ENCODE results near the gene CX3CL1.

CX3CL1 gene

DNA sequence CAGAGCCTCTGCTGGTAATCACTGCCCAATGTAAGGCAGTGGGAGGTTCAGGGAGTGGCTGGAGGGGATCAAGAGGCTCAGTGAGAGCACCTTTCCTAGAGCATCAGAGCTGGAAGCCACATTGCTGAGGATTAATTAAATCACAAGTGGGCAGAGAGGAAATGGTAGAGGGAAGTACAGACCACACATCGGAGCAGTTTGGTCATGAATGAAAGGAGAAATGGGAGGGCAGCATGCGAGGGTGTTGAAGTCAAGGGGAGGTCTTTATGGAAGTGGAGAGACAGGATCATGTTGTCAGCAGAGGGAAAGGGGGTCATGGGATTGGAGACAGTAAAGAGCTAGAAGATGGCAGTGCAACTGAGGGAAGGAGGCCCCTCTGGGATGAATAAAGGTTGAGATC, 34.6 kb downstream of the CX3CL1 start:
- TF ChIP-seq, protein P1, sequence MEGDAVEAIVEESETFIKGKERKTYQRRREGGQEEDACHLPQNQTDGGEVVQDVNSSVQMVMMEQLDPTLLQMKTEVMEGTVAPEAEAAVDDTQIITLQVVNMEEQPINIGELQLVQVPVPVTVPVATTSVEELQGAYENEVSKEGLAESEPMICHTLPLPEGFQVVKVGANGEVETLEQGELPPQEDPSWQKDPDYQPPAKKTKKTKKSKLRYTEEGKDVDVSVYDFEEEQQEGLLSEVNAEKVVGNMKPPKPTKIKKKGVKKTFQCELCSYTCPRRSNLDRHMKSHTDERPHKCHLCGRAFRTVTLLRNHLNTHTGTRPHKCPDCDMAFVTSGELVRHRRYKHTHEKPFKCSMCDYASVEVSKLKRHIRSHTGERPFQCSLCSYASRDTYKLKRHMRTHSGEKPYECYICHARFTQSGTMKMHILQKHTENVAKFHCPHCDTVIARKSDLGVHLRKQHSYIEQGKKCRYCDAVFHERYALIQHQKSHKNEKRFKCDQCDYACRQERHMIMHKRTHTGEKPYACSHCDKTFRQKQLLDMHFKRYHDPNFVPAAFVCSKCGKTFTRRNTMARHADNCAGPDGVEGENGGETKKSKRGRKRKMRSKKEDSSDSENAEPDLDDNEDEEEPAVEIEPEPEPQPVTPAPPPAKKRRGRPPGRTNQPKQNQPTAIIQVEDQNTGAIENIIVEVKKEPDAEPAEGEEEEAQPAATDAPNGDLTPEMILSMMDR (IDR thresholded peaks at IDR 0.05; ENCODE audit: control insufficient read depth, extremely low read depth, insufficient read depth) = no peak
- H3K4me3 ChIP-seq (ENCODE audit: low read depth, low read length) = no peak overlapping the region
- DNase-seq (ENCODE audit: low read depth) = no peak

DNA sequence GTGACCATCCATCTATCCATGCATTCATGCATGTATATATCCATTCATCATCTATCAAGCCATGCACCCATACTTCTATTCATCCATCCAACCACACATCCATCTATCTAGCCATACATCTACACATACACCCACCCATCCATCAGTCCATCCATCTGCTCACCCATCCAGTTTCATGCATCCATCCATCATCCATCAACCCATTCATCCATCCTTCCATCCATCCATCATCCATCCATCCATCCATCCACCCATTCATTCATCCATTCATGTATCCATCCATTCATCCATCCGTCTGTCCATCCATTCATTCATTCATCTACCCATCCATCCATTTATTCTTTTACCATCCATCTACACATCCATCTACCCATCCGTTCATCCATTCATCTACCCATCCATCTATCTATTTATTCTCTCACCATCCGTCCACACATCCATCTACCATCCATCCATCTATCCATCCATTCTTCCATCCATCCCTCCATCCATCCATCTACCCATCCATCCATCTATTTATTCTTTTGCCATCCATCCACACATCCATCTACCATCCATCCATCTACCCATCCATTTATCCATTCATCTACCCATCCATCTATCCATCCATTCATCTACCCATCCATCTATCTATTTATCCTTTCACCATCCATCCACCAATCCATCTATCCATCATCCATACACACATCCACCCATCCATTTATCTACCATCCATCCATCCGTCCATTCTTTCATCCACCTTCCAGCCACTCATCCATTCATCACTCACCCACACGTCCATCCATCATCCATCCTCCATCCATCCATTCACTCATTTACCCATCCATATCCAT, 35.4 kb downstream of the CX3CL1 start:
- DNase-seq (ENCODE audit: low read depth) = no peak
- no peak overlapping the region for H3K4me3 ChIP-seq (ENCODE audit: low read depth, low read length)
- TF ChIP-seq, protein P1 (IDR thresholded peaks at IDR 0.05; ENCODE audit: control insufficient read depth, extremely low read depth, insufficient read depth) = no peak

DNA sequence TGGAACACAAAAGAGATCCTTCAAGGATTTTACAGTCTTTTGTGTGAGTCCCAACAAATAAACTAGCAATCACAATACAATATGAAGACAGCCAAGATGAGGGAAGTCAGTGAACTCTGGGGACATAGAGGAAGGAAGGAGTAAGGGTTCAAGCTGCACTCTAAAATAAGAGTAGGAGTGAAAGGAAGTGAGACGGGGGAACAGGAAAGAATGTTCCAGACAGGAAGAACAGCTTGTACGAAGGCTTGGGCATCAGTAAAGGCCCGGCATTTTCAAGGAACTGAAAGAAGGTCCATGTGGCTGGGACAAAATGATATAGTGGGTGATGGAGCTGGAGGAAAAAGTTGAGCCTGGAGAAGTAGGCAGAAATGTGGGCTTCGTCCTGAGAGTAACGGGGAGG, 36.8 kb downstream of the CX3CL1 start:
- H3K4me3 ChIP-seq (ENCODE audit: low read depth, low read length) = no peak overlapping the region
- TF ChIP-seq, protein P1 (IDR thresholded peaks at IDR 0.05; ENCODE audit: control insufficient read depth, extremely low read depth, insufficient read depth) = no peak
- no peak for DNase-seq (ENCODE audit: low read depth)

DNA sequence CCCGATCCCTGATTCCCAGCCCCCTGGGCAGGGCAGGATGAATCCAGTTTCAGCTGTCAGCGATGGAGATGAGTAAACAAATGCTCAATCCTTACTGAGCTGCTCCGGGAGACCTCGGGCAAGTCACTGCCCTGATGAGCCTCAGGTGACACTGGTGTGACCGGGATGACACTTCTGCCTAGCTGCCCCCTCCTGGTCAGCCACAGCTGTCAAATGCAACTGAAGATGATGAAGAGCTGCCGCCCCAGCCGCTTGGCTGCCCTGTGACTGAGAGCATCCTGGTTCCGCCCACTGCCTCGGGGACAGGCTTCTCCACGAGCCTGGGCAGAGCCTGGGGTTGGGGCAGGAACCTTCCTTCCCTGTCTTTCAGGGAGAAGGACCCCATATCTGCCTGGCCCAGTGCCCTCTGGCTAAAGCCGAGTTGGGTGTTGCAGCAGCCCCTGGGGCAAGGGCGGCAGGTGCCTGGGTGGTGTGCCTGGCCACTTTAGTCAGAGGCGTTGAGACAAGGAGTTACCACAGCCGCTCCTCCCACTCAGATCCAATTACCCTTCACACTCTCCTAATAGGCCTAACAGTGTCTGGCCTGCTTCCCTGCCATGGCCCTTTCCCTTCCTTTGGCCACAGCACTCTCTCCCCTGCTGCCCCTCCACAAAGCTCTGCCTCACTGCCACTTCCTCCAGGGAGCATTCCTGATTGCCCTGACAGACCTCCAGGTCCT, 37.7 kb downstream of the CX3CL1 start:
- no peak for DNase-seq (ENCODE audit: low read depth)
- TF ChIP-seq, protein P1 (IDR thresholded peaks at IDR 0.05; ENCODE audit: control insufficient read depth, extremely low read depth, insufficient read depth) = no peak

DNA sequence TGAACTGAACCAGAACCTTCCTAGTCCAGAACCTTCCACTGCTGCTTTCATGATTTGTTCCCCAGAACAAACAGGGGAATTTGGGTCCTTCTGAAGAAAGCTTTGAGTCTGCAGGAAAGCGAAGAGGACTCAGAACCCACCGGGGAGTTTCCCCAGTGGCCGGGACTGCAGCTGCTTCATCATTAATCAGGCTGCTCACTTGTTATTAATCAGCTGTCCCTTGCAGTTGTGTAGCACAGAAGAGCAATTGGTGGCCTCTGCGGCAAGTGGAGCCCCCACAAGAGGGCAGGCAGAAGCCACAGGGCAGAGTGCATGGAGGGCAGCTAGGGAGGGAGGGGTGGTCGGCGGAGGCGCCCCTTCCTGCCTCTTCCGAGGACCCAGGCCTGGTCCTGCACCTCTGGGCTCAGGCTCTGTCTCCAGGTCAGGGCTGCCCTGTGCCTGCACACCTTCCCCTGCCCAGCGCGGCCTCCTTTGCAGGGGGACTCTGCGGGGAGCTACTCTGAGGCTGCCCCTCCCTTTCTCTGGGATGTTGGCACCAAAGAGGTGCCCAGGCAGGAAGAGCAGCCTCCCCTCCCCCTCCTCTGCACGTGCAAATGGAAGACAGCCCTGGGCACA, 39.2 kb downstream of the CX3CL1 start:
- no peak overlapping the region for H3K4me3 ChIP-seq (ENCODE audit: low read depth, low read length)
- TF ChIP-seq, protein P1 (IDR thresholded peaks at IDR 0.05; ENCODE audit: control insufficient read depth, extremely low read depth, insufficient read depth) = no peak
- DNase-seq (ENCODE audit: low read depth) = no peak

More for the DNA sequence above, 37.7 kb downstream of the CX3CL1 start:
- H3K4me3 ChIP-seq (ENCODE audit: low read depth, low read length) = no peak overlapping the region

DNA sequence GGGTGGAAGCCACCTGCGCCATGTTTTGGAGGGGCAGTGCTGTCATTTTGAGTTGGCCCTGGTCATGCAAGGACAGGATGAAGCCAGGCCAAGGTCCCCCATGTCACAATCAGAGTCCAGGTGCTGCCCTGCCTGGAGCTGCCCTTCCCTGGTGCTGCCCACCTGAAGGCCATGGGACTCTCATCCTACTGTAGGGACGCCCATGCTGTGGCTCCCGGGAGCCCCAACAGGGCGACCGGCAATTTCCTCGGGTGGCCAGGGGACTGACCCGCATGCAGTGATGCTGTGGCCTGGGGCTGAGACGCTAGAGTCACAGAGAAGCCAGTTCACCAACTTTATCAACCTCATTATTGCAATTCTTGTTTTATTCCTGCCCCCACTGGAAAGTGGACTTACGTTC, 40.3 kb downstream of the CX3CL1 start:
- TF ChIP-seq, protein P1 (IDR thresholded peaks at IDR 0.05; ENCODE audit: control insufficient read depth, extremely low read depth, insufficient read depth) = no peak

More for the DNA sequence above, 40.3 kb downstream of the CX3CL1 start:
- DNase-seq (ENCODE audit: low read depth) = no peak
- H3K4me3 ChIP-seq (ENCODE audit: low read depth, low read length) = no peak overlapping the region

All from LNCaP clone FGC (cell line).